Pancreas (tissue), 10 donors: Measurements from ENCODE around the gene IL20RB. TPM values are rescaled to one million over a fixed set of nuclear protein-coding genes. Genes with fewer than 3 reads are reported as not detected.

ENCODE experiments used
- ATAC-seq, 4 donors: fragments of 200-7000 bp; cut with Tn5 transposase; one replicate each; pipeline versions ENCODE4 v1.8.0 to v1.9.1; 2020; ENCODE audit warnings: mild to moderate bottlenecking in 4 of 4, moderate library complexity in 4 of 4
- DNase-seq, 6 donors: peaks; one replicate each; pipeline ENCODE4 v3.0.0-alpha.2; 2020
- FAIRE-seq: peaks from 2 replicates; lab custom pipeline; 2012; peaks lifted over from hg19 to GRCh38; lab: Jason Lieb, UNC
- H3K27ac ChIP-seq, 4 donors: fragments of 200-600 bp; sonication (generic); 1 replicate in 3 of 4; 2 replicates in 1 of 4; pipeline versions ENCODE4 v1.5.0 to v1.8.0; 2020
- H3K27me3 ChIP-seq, 4 donors: fragments of 200-600 bp; one replicate each; pipeline ENCODE4 v1.8.0; 2021
- H3K36me3 ChIP-seq, 3 donors: fragments of 200-600 bp; sonication (generic) in 1 of 3; one replicate each; pipeline versions ENCODE4 v1.5.0 to v1.8.0; 2020 to 2021
- H3K4me1 ChIP-seq, 3 donors: fragments of 200-600 bp; one replicate each; pipeline ENCODE4 v1.8.0; 2021
- H3K4me3 ChIP-seq, 4 donors: fragments of 200-600 bp; sonication (generic) in 2 of 4; one replicate each; pipeline versions ENCODE4 v1.5.0 to v1.8.0; 2020 to 2021
- H3K9me3 ChIP-seq, 4 donors: fragments of 200-600 bp; one replicate each; pipeline ENCODE4 v1.8.0; 2021
- CTCF ChIP-seq, 4 donors: fragments of 200-600 bp; sonication (generic) in 3 of 4; IDR thresholded peaks; one replicate each; pipeline versions ENCODE4 v1.5.0 to v1.8.0; 2021; ENCODE audit warnings: antibody characterized with exemption in 4 of 4
- WGBS, 2 donors: extraction: QIAGEN DNeasy Blood & Tissue Kit; methylation state at CpG; one replicate each; pipeline ENCODE4 v1.1.7; 2013; 5-methylcytosine and 5-hydroxymethylcytosine counted together
- intact Hi-C, 3 donors: fragments of 100-400 bp; cut with DNase I; formaldehyde crosslinking; loops; one replicate each; pipeline versions ENCODE4 v1.11.1 to v1.14.2; 2022
- polyA plus RNA-seq, 2 donors: library from polyadenylated mRNA; stranded (reverse); fragments of 200-250 nt; gene quantifications; one replicate each; pipeline ENCODE4 v1.2.3, GENCODE V29; 2013
- total RNA-seq, 6 donors: library from RNA; stranded (reverse); fragmentation: NEBNext Ultra II Directional in 4 of 6; extraction: Animal tissue kit (Norgen Biotek cat#: 25700) in 4 of 6; gene quantifications; one replicate each; pipeline versions ENCODE4 v1.2.1 to v1.2.4, GENCODE V29; 2021 to 2023
- donor health status: healthy with polysubstance abuse.
- donor health status: DM: no; HTN: no; CAD: no; lungs with moderate emphysema.
- donor health status: DM: no; HTN: no; CAD: no.
- donor health status: control.
- donor health status: control.
- donor health status: Bipolar disorder and iron deficiency.
- donor health status: DM: yes; HTN: yes; CAD: no.
- donor health status: DM: no; HTN: no; CAD: no.
- donor health status: DM: no; HTN: no; CAD: no.
- donor health status: DM: yes; HTN: yes; CAD: no.

IL20RB gene
- total and polyA plus RNA-seq, 8 donors = 0.28 to 1.3 (median 0.39) TPM

DNA sequence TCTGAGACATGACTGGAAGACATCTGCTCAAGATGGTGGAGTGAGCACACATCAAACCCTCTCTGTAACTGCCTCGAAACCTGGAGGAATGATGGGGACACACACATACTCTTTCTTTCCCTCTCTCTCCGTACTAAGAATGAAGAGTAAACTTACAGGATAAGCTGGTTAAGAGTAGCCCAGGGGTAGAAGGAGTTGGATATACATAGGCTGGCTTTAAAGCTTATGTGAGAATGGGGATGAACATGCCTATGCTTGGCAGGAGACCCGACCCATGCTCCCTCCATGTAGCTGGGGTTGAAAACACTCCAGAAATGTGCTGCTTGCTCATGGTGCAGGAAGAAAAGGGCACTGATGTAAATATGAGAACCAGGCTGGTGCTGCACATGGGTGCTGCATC lies 68.9 kb downstream of the IL20RB start:
- Histone ChIP-seq H3K9me3 (no peaks in the 10 kb centered on the region), H3K27ac (no peak overlapping the region), H3K36me3 (no peaks in the 10 kb centered on the region), H3K27me3 (no peaks in the 10 kb centered on the region), H3K4me1 (no peaks in the 10 kb centered on the region), H3K4me3 (no peak overlapping the region)
- DNase-seq (no peak), ATAC-seq (no peak), FAIRE-seq (no peak)
- 78 to 91% methylated on average over 3 of the region's 3 CpGs for WGBS, 2 donors
- no peak for TF ChIP-seq CTCF (IDR thresholded peaks at IDR 0.05)
- intact Hi-C loops = no loop called here

DNA sequence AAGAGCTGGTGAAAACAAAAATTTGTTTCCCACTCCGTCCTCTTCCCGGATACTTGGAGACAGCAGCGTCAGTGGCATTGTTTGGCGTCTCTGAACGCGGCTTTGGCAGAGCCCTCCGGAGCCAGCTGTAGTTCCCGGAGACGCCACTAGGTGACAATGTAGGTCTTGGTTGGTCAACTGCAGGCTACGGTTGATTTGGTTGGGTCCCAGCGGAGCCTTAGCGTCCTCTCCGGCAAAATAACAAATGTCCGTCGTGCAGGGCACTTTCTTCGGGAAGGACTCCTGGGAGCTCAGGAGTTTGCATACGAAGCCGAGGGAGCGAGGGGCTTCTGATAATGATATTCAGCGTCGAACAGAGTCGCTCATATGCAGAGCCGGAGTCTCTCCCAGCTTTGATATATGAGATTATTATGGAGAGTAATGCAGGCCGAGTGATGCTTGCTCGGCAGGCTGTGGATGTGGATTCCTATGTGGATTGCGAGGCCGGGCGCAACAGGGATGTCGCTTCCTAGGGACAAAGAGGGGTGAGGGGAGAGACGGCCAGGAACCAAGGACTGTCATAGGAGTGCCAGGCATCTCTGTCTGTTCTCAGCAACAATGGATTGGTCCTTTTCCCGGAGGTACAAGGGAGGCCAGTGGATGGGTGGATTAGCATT lies 74.8 kb downstream of the IL20RB start:
- WGBS, 2 donors = 4% methylated on average over 31 of the region's 31 CpGs
- no peaks in the 10 kb centered on the region for H3K36me3 ChIP-seq
- no peaks in the 10 kb centered on the region for H3K27me3 ChIP-seq
- H3K4me1 ChIP-seq = no peaks in the 10 kb centered on the region
- intact Hi-C loops = no loop called here
- H3K27ac ChIP-seq = no peak overlapping the region
- FAIRE-seq = no peak
- no peaks in the 10 kb centered on the region for H3K9me3 ChIP-seq
- peak; percentile 89 to 99 (median 98) for ATAC-seq
- peak; percentile 68 to 98 (median 90) for DNase-seq
- H3K4me3 ChIP-seq = peak overlapping the region in 1 of 4 donors; percentile 39
- TF ChIP-seq CTCF (IDR thresholded peaks at IDR 0.05) = peak; percentile 96 to 99 (median 98)

- Histone ChIP-seq H3K27ac (no peak overlapping the region), H3K4me3 (no peak overlapping the region), H3K9me3 (no peaks in the 10 kb centered on the region), H3K27me3 (no peaks in the 10 kb centered on the region), H3K36me3 (no peaks in the 10 kb centered on the region), H3K4me1 (no peaks in the 10 kb centered on the region)
- no peak for DNase-seq
- 68 to 91% methylated on average over 5 of the region's 5 CpGs for WGBS, 2 donors
- no peak for ATAC-seq
- no peak for FAIRE-seq
- TF ChIP-seq CTCF (IDR thresholded peaks at IDR 0.05) = no peak
- intact Hi-C loops = no loop called here
These were observed 77.8 kb downstream of the IL20RB start for GRCh38 chr3:137035631-137036030.

- Histone ChIP-seq H3K27me3 (no peaks in the 10 kb centered on the region), H3K36me3 (no peaks in the 10 kb centered on the region), H3K27ac (no peak overlapping the region), H3K4me1 (no peaks in the 10 kb centered on the region), H3K9me3 (no peaks in the 10 kb centered on the region), H3K4me3 (no peak overlapping the region)
- ATAC-seq (no peak), DNase-seq (no peak), FAIRE-seq (no peak)
- intact Hi-C loops = no loop called here
- no peak for TF ChIP-seq CTCF (IDR thresholded peaks at IDR 0.05)
These were observed 81.8 kb downstream of the IL20RB start for GRCh38 chr3:137039570-137039969.

DNA sequence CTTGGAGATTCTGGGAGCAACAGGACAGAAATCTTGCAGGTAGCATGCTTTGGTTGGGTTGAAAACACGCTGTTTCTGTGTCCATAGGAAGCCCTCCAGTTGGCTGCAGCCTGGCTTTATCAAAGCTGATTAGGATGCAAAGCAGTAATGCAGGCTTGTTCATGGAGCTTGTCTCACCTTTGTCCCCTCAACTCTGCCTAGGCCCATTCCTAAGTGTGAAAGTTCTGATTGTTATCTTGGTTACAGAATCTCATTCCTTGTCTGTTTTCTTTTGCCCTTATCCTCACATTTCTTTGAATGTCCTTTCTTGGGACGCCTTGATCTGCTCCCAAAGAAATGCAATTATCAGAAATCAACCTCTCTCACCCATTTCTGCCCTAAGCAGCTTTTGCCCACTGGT lies 83.5 kb downstream of the IL20RB start:
- intact Hi-C loops = no loop called here
- FAIRE-seq = no peak

More for the DNA sequence above, 83.5 kb downstream of the IL20RB start:
- no peaks in the 10 kb centered on the region for H3K4me1 ChIP-seq
- ATAC-seq (no peak), DNase-seq (no peak)
- no peaks in the 10 kb centered on the region for H3K27me3 ChIP-seq
- no peak overlapping the region for H3K27ac ChIP-seq
- no peaks in the 10 kb centered on the region for H3K36me3 ChIP-seq
- H3K4me3 ChIP-seq = no peak overlapping the region
- no peak for TF ChIP-seq CTCF (IDR thresholded peaks at IDR 0.05)
- H3K9me3 ChIP-seq = no peaks in the 10 kb centered on the region
- 68 to 73% methylated on average over 2 of the region's 2 CpGs for WGBS, 2 donors
